ENCODE data around the gene CEP104.

GRCh38 chr1:3865606-3866160 lies 8.7 kb upstream of the CEP104 start:
- TF ChIP-seq CTCF (IDR thresholded peaks at IDR 0.05; ENCODE audit: poor library complexity, severe bottlenecking) (no peak), POLR2AphosphoS5 (IDR thresholded peaks at IDR 0.05) (no peak), EZH2 (IDR thresholded peaks at IDR 0.05; ENCODE audit: borderline replicate concordance, insufficient read depth, low read length, poor library complexity, severe bottlenecking) (no peak), RAD21 (conservative IDR thresholded peaks at IDR 0.05) (no peak), EP300 (conservative IDR thresholded peaks at IDR 0.05; ENCODE audit: poor library complexity, severe bottlenecking) (no peak)

Data from neural cell (in vitro differentiated cells).